Body of pancreas (tissue), 4 donors: ENCODE measurements around the gene PBX1. TPM values are rescaled to one million over a fixed set of nuclear protein-coding genes. Genes with fewer than 3 reads are reported as not detected.

ENCODE experiments used
- ATAC-seq: fragments of 150-250 bp; one replicate; pipeline ENCODE4 v1.9.1; 2016
- DNase-seq, 4 donors: peaks; one replicate each; pipeline ENCODE4 v3.0.0-alpha.2; 2019
- H3K27ac ChIP-seq, 4 donors: fragments of 200-600 bp; sonication (generic); 1 replicate in 3 of 4; 2 replicates in 1 of 4; pipeline versions ENCODE4 v1.5.1 to v1.6.1; 2016 to 2019; ENCODE audit warnings: mild to moderate bottlenecking in 1 of 4, mixed read lengths in 1 of 4, moderate library complexity in 1 of 4
- H3K27me3 ChIP-seq, 2 donors: fragments of 200-600 bp; sonication (generic); one replicate each; pipeline ENCODE4 v1.6.0; 2016; ENCODE audit warnings: mild to moderate bottlenecking in 1 of 2
- H3K36me3 ChIP-seq, 2 donors: fragments of 200-600 bp; sonication (generic); replicated peaks in 1 of 2; 2 replicates each; pipeline ENCODE4 v1.5.1; 2016; ENCODE audit warnings: low read depth in 2 of 2; ENCODE audit not compliant: insufficient read depth in 1 of 2
- H3K4me1 ChIP-seq: fragments of 200-600 bp; sonication (generic); one replicate; pipeline ENCODE4 v1.6.0; 2016
- H3K4me3 ChIP-seq, 2 donors: fragments of 200-600 bp; sonication (generic); 1 replicate in 1 of 2; 2 replicates in 1 of 2; pipeline ENCODE4 v1.5.1; 2016 to 2019
- H3K9me3 ChIP-seq, 3 donors: fragments of 200-600 bp; sonication (generic); 1 replicate in 2 of 3; 2 replicates in 1 of 3; pipeline ENCODE4 v1.5.1; 2016
- CTCF ChIP-seq, 7 experiments: fragments of 450-650 bp in 4 of 7; fragments of 200-600 bp in 3 of 7; sonication (generic) in 3 of 7; IDR thresholded peaks; one replicate each; pipeline ENCODE4 v1.5.1; 2016 to 2019; ENCODE audit warnings: antibody characterized with exemption in 7 of 7
- POLR2A ChIP-seq, 3 donors: fragments of 450-650 bp; IDR thresholded peaks; one replicate each; pipeline ENCODE4 v1.6.1; 2016; ENCODE audit warnings: antibody characterized with exemption in 3 of 3, mild to moderate bottlenecking in 2 of 3
- WGBS, 2 donors: methylation state at CpG; one replicate each; pipeline ENCODE4 v1.1.5; 2017; 5-methylcytosine and 5-hydroxymethylcytosine counted together
- intact Hi-C: fragments of 100-400 bp; cut with DNase I; formaldehyde crosslinking; loops from one replicate; pipeline ENCODE4 v1.15.1; 2023
- total RNA-seq, 2 donors: library from RNA; depleted of rRNA; stranded (reverse); fragments of >200 nt; gene quantifications; one replicate each; pipeline ENCODE4 v1.1.0, GENCODE V29; 2016

Gene PBX1
- total RNA-seq, 2 donors from 2014 or later = 83.1 to 111 TPM

GRCh38 chr1:164774819-164775654, 216.1 kb downstream of the PBX1 start:
- H3K9me3 ChIP-seq = no peaks in the 10 kb centered on the region
- peaks cover 99% of the 10 kb centered on the region for H3K4me1 ChIP-seq
- ATAC-seq = peak; percentile 84
- intact Hi-C loops = no loop called here
- H3K27me3 ChIP-seq = no peaks in the 10 kb centered on the region
- 22 to 24% methylated on average over 16 of the region's 16 CpGs for WGBS, 2 donors
- H3K36me3 ChIP-seq = no peaks in the 10 kb centered on the region
- peak in 1 of 3 donors; percentile 10 for TF ChIP-seq POLR2A (IDR thresholded peaks at IDR 0.05)
- peak in 1 of 7 experiments; percentile 2 for TF ChIP-seq CTCF (IDR thresholded peaks at IDR 0.05)
- DNase-seq = peak; percentile 72 to 86 (median 80)
- H3K27ac ChIP-seq = peak overlapping the region; percentile 88 to 96 (median 90)
- no peak overlapping the region for H3K4me3 ChIP-seq

GRCh38 chr1:164777518-164777917, 218.5 kb downstream of the PBX1 start:
- TF ChIP-seq POLR2A (IDR thresholded peaks at IDR 0.05) = no peak
- no peak for TF ChIP-seq CTCF (IDR thresholded peaks at IDR 0.05)
- DNase-seq (no peak), ATAC-seq (no peak)
- H3K9me3 ChIP-seq = no peaks in the 10 kb centered on the region
- no peaks in the 10 kb centered on the region for H3K27me3 ChIP-seq
- peaks cover 98% of the 10 kb centered on the region for H3K4me1 ChIP-seq
- 48 to 55% methylated on average over 2 of the region's 2 CpGs for WGBS, 2 donors
- intact Hi-C loops = no loop called here
- H3K36me3 ChIP-seq = no peaks in the 10 kb centered on the region
- peak overlapping the region; percentile 14 to 91 (median 54) for H3K27ac ChIP-seq
- H3K4me3 ChIP-seq = no peak overlapping the region

GRCh38 chr1:164779376-164779775, 220.4 kb downstream of the PBX1 start:
- H3K27ac ChIP-seq = peak overlapping the region in 2 of 4 donors; percentile 13 to 35
- TF ChIP-seq CTCF (IDR thresholded peaks at IDR 0.05) (no peak), POLR2A (IDR thresholded peaks at IDR 0.05) (no peak)
- DNase-seq (no peak), ATAC-seq (no peak)
- H3K4me3 ChIP-seq = no peak overlapping the region
- H3K27me3 ChIP-seq = no peaks in the 10 kb centered on the region
- no peaks in the 10 kb centered on the region for H3K9me3 ChIP-seq
- WGBS, 2 donors = 70 to 75% methylated on average over 3 of the region's 3 CpGs
- H3K4me1 ChIP-seq = peaks cover 98% of the 10 kb centered on the region
- intact Hi-C loops = no loop called here
- no peaks in the 10 kb centered on the region for H3K36me3 ChIP-seq

GRCh38 chr1:164780111-164780812, 221.3 kb downstream of the PBX1 start:
- WGBS, 2 donors = 75 to 79% methylated on average over 12 of the region's 12 CpGs
- Histone ChIP-seq H3K4me3 (no peak overlapping the region), H3K36me3 (no peaks in the 10 kb centered on the region), H3K27ac (peak overlapping the region; percentile 13 to 79 (median 66)), H3K27me3 (no peaks in the 10 kb centered on the region), H3K4me1 (peaks cover 98% of the 10 kb centered on the region), H3K9me3 (no peaks in the 10 kb centered on the region)
- ATAC-seq (no peak), DNase-seq (no peak)
- intact Hi-C loops = no loop called here
- TF ChIP-seq POLR2A (IDR thresholded peaks at IDR 0.05) = no peak
- TF ChIP-seq CTCF (IDR thresholded peaks at IDR 0.05) = no peak
